Measurements from ENCODE around the gene CNOT8. TPM values are rescaled to one million over a fixed set of nuclear protein-coding genes. Genes with fewer than 3 reads are reported as not detected.
"Not testable (repeated sequence)": the region's sequence is repeated elsewhere in the genome, so short reads cannot be mapped to it uniquely, and the experiment has no call there.

Gene CNOT8
- total RNA-seq, 1 experiment from 2014 or later: 72.3 TPM

DNA sequence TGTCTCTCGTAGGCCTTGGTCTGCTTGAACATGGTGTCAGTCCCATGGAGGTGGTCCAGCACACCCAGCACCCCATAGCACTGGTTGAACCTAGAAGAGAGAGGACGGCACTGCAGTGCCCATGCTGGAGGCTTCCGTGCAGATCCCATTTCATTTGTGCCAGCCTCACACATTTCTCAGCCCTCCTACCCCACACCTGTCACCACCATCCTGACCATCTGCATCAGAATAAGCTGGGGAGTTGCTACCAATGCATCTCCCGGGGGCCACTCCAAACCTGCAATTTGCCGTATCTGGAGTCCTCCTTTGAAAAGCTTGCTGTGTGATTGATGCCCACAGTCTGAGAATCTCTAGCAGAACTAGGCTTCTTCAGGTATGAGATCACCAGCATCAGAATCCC is 38.0 kb upstream of the CNOT8 start:
- ChIA-PET CTCF (no interaction called here), POLR2A (ENCODE audit: unreplicated experiment) (no interaction called here)
- Histone ChIP-seq H3K36me3 (ENCODE audit: low read depth) (peaks cover 12% of the 10 kb centered on the region; the same call in 1 of the 2 replicates), H3K4me3 (no peak overlapping the region), H3K79me2 (ENCODE audit: low read depth) (no peaks in the 10 kb centered on the region), H3K4me2 (no peak overlapping the region), H3K27me3 (ENCODE audit: insufficient read depth, low read depth) (no peaks in the 10 kb centered on the region), H3F3A (ENCODE audit: insufficient read depth, low read depth) (peaks cover 33% of the 10 kb centered on the region; the same call in 1 of the 2 replicates), H4K20me1 (ENCODE audit: insufficient read depth) (0 out of 2 replicates have a peak, but pooled peaks cover 4% of the 10 kb centered on the region), H3K4me1 (replicated peaks; ENCODE audit: insufficient read depth) (no peaks in the 10 kb centered on the region), H2AFZ (no peak overlapping the region), H3K27ac (no peak overlapping the region), H3K9me2 (ENCODE audit: insufficient read depth) (no peaks in the 10 kb centered on the region), H3K9me3 (ENCODE audit: insufficient read depth, low read depth) (no peaks in the 10 kb centered on the region)
- TF ChIP-seq EZH2 (IDR thresholded peaks at IDR 0.05; ENCODE audit: low read depth): no peak
- TF ChIP-seq, protein P1, sequence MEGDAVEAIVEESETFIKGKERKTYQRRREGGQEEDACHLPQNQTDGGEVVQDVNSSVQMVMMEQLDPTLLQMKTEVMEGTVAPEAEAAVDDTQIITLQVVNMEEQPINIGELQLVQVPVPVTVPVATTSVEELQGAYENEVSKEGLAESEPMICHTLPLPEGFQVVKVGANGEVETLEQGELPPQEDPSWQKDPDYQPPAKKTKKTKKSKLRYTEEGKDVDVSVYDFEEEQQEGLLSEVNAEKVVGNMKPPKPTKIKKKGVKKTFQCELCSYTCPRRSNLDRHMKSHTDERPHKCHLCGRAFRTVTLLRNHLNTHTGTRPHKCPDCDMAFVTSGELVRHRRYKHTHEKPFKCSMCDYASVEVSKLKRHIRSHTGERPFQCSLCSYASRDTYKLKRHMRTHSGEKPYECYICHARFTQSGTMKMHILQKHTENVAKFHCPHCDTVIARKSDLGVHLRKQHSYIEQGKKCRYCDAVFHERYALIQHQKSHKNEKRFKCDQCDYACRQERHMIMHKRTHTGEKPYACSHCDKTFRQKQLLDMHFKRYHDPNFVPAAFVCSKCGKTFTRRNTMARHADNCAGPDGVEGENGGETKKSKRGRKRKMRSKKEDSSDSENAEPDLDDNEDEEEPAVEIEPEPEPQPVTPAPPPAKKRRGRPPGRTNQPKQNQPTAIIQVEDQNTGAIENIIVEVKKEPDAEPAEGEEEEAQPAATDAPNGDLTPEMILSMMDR (conservative IDR thresholded peaks at IDR 0.05): no peak
- BruUV-seq (replicated peaks): no TSS peak
- intact Hi-C loops (cut with micrococcal nuclease; ENCODE audit: unreplicated experiment): no loop called here
- no peak for DNase-seq

DNA sequence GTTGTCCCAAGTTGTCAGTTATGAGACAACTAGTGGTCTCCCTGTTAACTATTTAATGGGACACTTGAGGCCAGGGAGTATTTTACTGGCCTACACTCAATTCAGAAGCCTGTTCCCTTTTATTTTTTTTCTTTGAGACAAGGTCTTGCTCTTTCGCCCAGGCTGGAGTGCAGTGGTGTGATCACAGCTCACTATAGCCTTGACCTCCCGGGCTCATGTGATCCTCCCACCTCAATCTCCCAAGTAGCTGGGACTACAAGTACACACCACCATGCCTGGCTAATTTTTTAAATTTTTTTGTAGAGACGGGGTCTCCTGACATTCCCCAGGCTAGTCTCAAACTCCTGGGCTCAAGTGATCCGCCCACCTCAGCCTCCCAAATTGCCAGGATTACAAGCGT is 35.5 kb upstream of the CNOT8 start:
- H4K20me1 ChIP-seq (ENCODE audit: insufficient read depth); H3K79me2 ChIP-seq (ENCODE audit: low read depth); POLR2A ChIA-PET (ENCODE audit: unreplicated experiment); CTCF ChIA-PET; H3K9me2 ChIP-seq (ENCODE audit: insufficient read depth); H3K4me2 ChIP-seq; H3K27ac ChIP-seq; BruUV-seq (replicated peaks); H3K4me3 ChIP-seq; H2AFZ ChIP-seq; H3K36me3 ChIP-seq (ENCODE audit: low read depth); DNase-seq; H3K27me3 ChIP-seq (ENCODE audit: insufficient read depth, low read depth); intact Hi-C loops (cut with micrococcal nuclease; ENCODE audit: unreplicated experiment); H3K9me3 ChIP-seq (ENCODE audit: insufficient read depth, low read depth): not testable (repeated sequence)
- peaks cover 13% of the 10 kb centered on the region for H3K4me1 ChIP-seq (replicated peaks; ENCODE audit: insufficient read depth)
- H3F3A ChIP-seq (ENCODE audit: insufficient read depth, low read depth): peaks cover 41% of the 10 kb centered on the region; the same call in 1 of the 2 replicates

DNA sequence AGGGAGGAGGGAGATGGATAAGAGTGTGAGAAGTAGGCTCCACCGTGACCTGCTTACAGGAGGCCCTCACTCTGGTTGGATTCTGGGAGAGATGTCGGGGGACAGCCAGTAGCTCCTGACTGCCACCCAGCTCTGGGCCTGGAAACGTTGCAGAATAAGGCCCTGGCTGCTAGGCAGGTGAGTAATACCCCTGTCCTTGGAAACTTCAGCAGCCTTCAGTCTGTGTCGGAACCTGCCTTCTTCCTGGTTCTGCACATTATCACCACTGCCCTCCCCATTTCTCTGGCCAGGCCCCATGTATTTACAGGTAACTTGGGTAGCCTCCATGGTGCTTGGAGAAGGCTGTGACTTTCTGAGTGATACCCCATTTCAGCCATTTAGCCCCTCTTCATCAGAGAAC is 34.8 kb upstream of the CNOT8 start:
- no TSS peak for BruUV-seq (replicated peaks)
- ChIA-PET POLR2A (ENCODE audit: unreplicated experiment) (no interaction called here), CTCF (no interaction called here)
- H3K4me2 ChIP-seq: no peak overlapping the region
- DNase-seq: no peak
- 0 out of 2 replicates have a peak, but pooled peaks cover 2% of the 10 kb centered on the region for H4K20me1 ChIP-seq (ENCODE audit: insufficient read depth)
- TF ChIP-seq EZH2 (IDR thresholded peaks at IDR 0.05; ENCODE audit: low read depth): no peak
- TF ChIP-seq, protein P1 (conservative IDR thresholded peaks at IDR 0.05): no peak
- no peak overlapping the region for H3K27ac ChIP-seq
- no peaks in the 10 kb centered on the region for H3K9me3 ChIP-seq (ENCODE audit: insufficient read depth, low read depth)
- intact Hi-C loops (cut with micrococcal nuclease; ENCODE audit: unreplicated experiment): no loop called here
- H2AFZ ChIP-seq: no peak overlapping the region
- H3K4me3 ChIP-seq: no peak overlapping the region
- no peaks in the 10 kb centered on the region for H3K79me2 ChIP-seq (ENCODE audit: low read depth)
- H3K36me3 ChIP-seq (ENCODE audit: low read depth): no peaks in the 10 kb centered on the region
- H3K4me1 ChIP-seq (replicated peaks; ENCODE audit: insufficient read depth): peaks cover 20% of the 10 kb centered on the region
- no peaks in the 10 kb centered on the region for H3K9me2 ChIP-seq (ENCODE audit: insufficient read depth)
- no peaks in the 10 kb centered on the region for H3K27me3 ChIP-seq (ENCODE audit: insufficient read depth, low read depth)
- peaks cover 41% of the 10 kb centered on the region for H3F3A ChIP-seq (ENCODE audit: insufficient read depth, low read depth)

DNA sequence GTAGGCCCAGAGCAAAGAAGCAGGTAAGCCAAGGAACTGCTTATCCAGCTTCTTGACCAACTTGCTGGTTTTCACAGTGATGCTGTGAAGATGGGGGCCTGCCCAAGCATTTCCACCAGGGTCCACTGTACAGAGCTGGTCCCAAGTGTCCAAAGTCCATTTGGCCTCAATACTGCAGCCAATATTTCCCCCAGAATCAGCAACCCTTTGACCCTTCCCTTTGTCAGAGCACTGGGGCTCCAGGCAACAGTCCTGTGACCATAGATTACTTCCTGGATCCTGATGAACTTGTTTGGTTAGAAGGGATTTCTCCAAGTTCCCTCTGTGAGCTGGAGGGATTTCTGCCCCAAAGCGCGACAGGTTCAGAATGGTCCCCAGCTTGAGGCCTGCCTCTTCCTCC is 34.4 kb upstream of the CNOT8 start:
- DNase-seq: no peak
- CTCF ChIA-PET: no interaction called here
- H3K79me2 ChIP-seq (ENCODE audit: low read depth): no peaks in the 10 kb centered on the region
- TF ChIP-seq, protein P1 (conservative IDR thresholded peaks at IDR 0.05): no peak
- no peak for TF ChIP-seq EZH2 (IDR thresholded peaks at IDR 0.05; ENCODE audit: low read depth)
- no peaks in the 10 kb centered on the region for H3K27me3 ChIP-seq (ENCODE audit: insufficient read depth, low read depth)
- 0 out of 2 replicates have a peak, but pooled peaks cover 1% of the 10 kb centered on the region for H4K20me1 ChIP-seq (ENCODE audit: insufficient read depth)
- no peaks in the 10 kb centered on the region for H3K9me3 ChIP-seq (ENCODE audit: insufficient read depth, low read depth)
- intact Hi-C loops (cut with micrococcal nuclease; ENCODE audit: unreplicated experiment): no loop called here
- H3K4me2 ChIP-seq: no peak overlapping the region
- no peak overlapping the region for H3K4me3 ChIP-seq
- peaks cover 43% of the 10 kb centered on the region for H3F3A ChIP-seq (ENCODE audit: insufficient read depth, low read depth)
- POLR2A ChIA-PET (ENCODE audit: unreplicated experiment): interaction anchor here (0.6 to 0.7 kb wide), 2 partner anchors 20 to 36 kb away, joined by 4 to 9 read pairs; no protein-coding TSS in a partner anchor
- H3K9me2 ChIP-seq (ENCODE audit: insufficient read depth): no peaks in the 10 kb centered on the region
- no TSS peak for BruUV-seq (replicated peaks)
- H3K27ac ChIP-seq: no peak overlapping the region
- H3K36me3 ChIP-seq (ENCODE audit: low read depth): no peaks in the 10 kb centered on the region
- H3K4me1 ChIP-seq (replicated peaks; ENCODE audit: insufficient read depth): peaks cover 25% of the 10 kb centered on the region
- H2AFZ ChIP-seq: no peak overlapping the region
